ENCODE data around the gene CBARP. TPM values are rescaled to one million over a fixed set of nuclear protein-coding genes. Genes with fewer than 3 reads are reported as not detected.

Gene CBARP
- total RNA-seq, 1 donor from 2014 or later, result 0.73 TPM

GRCh38 chr19:1275260-1275975 lies 37.6 kb upstream of the CBARP start, which contains the start of gene FAM174C:
Gene FAM174C, plus strand, starts transcription at chr19:1275530. Its CDS starts 20 bp downstream, at chr19:1275550.
- DNase-seq (ENCODE audit: low spot score), result peak; percentile 98

DNA sequence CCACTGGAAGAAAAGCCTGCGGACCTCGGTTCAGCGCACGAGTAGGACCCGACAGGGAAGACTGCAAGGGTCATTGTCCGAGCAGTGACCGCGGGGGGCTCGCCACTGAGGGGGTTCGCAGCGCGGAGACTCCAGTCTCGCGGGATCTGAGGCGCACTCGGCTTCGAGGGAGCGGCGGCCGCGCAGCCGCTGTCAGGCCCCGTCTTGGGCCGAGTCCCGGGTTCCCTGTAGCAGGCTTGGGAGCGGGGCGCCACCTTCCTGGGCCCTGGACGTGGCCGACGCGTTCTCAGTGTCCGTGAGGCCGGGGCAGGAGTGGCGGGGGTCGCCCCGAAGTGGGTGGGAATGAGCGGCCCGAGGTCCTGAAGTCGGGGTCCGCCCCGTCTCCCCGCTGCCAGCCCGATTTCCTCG lies 37.1 kb upstream of the CBARP start:
- no peak for DNase-seq (ENCODE audit: low spot score)

GRCh38 chr19:1274081-1274851 lies 36.5 kb upstream of the CBARP start:
- DNase-seq (ENCODE audit: low spot score), result no peak

- DNase-seq (ENCODE audit: low spot score), result no peak
Measured at GRCh38 chr19:1273263-1274041, 35.6 kb upstream of the CBARP start.

DNA sequence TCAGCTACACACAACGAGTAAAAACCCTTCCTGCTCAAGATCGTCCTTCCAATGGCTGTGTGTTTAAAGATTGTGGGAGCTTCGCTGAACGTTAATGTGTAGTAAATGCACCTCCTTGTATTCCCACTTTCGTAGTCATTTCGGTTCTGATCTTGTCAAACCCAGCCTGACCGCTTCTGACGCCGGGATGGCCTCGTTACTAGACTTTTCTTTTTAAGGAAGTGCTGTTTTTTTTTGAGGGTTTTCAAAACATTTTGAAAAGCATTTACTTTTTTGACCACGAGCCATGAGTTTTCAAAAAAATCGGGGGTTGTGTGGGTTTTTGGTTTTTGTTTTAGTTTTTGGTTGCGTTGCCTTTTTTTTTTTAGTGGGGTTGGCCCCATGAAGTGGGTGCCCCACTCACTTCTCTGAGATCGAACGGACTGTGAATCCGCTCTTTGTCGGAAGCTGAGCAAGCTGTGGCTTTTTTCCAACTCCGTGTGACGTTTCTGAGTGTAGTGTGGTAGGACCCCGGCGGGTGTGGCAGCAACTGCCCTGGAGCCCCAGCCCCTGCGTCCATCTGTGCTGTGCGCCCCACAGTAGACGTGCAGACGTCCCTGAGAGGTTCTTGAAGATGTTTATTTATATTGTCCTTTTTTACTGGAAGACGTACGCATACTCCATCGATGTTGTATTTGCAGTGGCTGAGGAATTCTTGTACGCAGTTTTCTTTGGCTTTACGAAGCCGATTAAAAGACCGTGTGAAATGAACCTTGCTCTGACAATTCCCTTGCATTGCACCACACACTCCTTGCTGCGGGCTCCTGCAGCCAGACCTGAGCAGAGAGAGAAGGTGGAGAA lies 34.8 kb upstream of the CBARP start:
- DNase-seq (ENCODE audit: low spot score), result no peak

DNA sequence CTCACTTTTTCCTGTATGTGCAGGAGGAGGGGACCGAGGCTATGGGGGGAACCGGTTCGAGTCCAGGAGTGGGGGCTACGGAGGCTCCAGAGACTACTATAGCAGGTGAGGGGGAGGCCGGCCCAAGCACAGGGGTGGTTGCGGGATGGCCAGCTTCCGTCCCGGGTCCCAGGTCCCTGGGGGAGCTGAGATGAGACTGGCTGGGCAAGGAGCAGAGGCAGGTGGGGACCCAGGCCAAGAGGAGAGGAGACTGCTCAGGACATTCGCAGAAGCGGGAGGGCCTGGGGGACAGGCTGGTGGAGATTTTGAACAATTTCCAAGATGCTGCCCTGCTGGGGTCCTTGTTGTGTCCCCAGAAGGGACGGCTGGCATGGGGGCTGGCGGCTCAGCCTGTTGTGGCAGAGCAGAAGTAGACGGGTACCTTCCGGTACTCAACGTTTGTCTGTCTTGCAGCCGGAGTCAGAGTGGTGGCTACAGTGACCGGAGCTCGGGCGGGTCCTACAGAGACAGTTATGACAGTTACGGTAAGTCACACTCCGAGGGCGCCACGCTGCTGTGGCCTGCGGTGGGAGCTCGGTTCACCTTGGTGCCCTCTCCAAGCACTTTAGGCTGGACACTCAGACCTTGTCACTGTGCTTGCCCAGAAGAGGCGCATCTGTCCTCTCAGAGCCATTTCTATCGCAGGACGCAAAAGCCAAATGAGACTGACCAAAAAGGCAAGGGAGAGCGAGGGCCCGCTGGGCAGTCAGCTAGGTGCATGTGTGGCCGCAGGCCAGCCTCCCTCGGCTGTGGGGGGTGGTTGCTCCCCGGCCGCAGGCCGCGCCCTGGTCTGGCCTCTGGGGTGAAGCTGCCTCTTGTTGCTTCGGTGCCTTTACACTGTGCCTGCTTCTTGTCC lies 34.0 kb upstream of the CBARP start:
- no peak for DNase-seq (ENCODE audit: low spot score)

- no peak for DNase-seq (ENCODE audit: low spot score)
Measured at GRCh38 chr19:1270854-1271527, 33.2 kb upstream of the CBARP start.

DNA sequence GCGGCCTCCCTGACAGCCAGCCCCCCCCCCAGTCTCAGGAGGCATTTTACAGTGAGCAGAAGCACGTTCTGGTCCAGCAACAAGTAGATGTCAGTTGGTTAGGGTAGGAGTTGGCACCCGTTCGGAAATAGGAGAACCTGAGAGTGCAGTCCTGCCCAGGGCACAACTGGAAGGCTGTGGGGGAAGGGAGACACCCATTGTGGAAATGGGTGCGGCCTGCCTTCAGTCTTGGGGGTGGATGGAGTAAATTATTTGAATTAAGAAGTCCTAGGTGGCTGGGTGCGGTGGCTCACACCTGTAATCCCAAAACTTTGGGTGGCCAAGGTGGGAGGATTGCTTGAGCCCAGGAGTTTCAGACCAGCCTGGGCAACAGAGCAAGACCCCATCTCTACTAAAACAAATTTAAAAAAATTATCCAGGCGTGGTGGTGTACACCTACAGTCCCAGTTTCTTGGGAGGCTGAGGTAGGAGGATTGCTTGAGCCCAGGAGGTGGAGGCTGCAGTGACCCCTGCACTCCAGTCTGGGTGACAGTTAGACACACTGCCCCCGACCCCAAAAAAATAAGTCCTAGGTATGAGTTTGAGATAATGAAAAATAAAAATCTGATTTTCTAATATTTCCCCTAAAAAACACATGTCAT lies 32.5 kb upstream of the CBARP start:
- no peak for DNase-seq (ENCODE audit: low spot score)

DNA sequence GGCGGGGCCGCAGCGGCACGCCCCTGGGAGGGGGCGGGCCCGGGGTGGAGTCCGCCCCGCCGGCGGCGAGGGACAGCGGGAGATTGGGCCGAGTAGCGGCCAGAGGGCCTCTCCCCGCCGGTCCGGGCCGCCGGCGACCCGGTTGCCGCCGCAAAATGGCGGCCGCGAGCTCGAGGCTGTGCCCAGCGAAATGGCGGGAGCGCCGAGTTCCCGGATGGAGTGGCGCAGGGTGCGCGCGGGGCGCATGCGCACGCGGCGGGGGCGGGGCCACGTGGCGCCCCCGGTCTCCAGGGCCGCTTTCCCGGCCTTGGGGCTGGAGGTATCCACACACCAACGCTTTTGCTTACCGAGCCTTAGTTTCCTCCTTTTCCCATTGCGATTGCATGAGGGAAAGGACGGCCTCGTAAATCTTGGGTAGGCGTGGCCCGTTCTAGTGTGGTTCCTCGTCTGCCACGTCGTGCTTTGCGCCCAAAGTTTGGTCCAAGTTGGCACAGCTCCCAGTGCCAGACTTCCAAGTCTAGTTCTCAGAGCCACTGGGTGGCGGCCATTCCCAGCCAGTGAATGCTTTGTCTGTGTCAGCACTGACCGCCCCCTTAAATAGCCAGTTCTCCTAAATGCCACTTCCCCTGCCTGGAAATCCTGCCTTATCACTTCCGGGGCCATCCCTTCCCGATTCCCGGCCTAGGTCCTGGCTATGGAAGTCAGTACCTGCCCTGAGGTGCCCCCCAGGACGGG lies 31.8 kb upstream of the CBARP start:
- DNase-seq (ENCODE audit: low spot score), result peak; percentile 90

DNA sequence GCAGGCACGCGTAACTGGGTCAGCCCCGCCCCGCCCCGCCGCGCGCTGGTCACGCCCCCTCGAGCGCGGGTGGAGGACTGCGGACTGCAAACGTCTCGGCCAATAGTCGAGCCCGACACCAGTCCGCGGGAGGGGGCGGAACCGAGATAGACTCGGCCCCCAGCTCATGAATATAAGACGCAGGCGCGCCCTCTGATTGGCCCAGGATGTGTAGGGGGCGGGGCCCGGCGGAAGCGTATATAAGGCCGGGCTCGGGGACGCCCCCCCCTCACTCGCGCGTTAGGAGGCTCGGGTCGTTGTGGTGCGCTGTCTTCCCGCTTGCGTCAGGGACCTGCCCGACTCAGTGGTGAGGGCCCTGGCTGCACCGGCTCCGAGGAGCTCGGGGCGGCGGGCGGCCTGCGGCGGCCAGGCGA lies 31.3 kb upstream of the CBARP start, which contains the start of gene CIRBP:
TSS of gene CIRBP (plus strand) at position 268 of the 413 bp plus-strand sequence. CDS start 1,602 bp downstream, outside the sequence.
- DNase-seq (ENCODE audit: low spot score), result peak; percentile 100

DNA sequence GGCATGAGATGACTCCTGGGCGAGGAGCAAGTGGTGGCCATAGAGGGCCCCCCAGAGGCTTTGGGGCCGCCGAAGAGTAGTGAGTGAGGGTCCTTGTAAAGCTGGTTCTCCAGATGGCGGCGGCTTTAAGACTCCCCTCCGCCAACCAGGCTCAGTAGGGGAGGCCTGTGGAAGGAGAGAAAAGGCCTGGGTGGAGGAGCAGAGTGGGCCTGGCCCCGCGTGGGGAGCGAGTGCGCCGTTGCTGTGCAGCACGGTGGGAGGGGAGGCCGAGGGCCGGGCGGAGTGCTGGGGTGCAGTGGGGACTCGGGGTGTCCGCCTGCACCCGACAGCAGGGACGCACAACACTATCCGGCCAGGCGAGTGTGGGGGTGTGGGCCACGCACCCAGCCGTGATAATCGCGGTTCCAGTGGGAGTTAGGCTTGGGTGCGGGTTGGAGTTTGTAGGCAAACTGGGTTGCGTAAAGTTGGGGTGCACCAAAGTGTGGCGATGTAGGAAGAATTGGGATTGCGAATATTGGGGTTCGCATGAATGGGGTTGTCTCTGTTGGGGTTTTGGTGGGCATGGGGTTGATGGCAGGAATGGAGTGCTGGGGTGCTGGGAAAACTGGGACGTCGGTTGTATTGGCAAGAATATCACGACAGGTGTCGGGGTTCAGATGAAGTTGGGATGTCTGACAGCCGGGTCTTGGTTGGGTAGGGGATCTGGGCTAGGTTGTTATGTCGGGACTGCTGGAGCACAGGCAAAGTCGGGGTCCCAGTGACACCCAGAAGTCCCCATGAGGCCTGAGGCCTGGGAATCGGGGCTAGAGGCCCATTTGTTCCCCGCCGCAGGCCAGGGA lies 30.6 kb upstream of the CBARP start:
- DNase-seq (ENCODE audit: low spot score), result no peak

DNA sequence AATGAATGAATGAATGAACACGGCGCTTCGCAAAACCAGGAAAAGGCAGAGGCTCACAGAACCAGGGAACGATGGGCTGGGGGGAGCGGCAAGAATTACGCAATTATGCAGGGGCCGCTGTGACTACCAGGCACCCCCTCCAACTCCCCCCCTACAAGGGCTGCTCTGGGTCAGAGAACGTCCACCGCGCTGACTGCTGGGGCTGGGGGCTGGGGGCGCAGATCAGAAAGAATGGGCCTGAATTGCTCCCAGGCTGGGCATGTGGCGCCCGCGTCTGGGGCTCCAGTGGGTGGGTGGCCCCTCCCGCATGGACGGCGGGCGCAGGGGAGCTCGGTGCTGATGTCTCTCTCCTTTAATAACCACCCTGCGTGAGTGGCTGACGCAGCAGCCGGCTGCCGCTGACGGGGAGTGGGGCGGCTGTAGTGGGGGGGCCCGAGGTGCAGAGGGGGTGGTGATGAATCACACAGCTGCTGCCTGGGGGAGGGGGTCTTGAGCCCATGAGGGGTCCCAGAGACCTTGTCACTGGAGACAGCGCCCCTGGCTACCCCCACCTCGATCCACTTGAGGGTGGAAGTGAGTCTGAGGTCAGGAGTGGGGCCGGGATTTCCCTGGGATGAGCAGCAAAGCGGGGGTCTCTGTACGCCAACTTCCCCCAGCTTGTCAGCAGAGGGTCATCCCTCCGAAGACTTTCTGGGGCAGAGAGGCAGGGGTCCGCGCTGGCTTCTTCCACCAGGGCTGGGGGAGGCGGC lies 29.8 kb upstream of the CBARP start:
- peak; percentile 50 for DNase-seq (ENCODE audit: low spot score)

DNA sequence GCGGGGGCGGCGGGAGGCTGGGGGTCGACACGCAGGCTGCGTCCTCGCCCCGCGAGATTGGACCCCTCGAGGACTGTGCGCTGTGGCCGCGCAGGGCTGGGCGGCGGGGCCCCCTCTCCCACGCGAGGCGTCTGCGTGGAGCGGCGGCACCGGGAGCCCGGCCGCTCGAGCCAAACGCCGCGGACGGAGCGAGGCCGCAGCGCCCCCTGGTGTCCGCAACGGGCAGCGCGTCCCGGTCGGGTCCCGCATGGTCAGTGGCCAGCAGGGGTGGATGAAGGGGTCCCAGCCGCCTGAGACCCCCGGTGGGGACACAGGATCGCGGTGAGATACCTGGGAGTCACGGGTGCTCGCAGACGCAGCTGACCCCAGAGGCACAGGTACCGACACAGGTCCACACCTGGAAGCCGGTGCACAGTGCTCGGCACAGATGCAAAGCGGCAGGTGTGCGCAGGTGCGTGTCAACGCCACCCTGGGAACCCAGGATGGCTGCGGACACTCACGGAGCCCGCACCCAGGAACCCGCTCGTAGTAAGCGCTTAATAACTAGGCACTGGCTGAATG lies 29.2 kb upstream of the CBARP start:
- peak; percentile 82 for DNase-seq (ENCODE audit: low spot score)

GRCh38 chr19:1266129-1266915 lies 28.5 kb upstream of the CBARP start:
- peak; percentile 90 for DNase-seq (ENCODE audit: low spot score)

DNA sequence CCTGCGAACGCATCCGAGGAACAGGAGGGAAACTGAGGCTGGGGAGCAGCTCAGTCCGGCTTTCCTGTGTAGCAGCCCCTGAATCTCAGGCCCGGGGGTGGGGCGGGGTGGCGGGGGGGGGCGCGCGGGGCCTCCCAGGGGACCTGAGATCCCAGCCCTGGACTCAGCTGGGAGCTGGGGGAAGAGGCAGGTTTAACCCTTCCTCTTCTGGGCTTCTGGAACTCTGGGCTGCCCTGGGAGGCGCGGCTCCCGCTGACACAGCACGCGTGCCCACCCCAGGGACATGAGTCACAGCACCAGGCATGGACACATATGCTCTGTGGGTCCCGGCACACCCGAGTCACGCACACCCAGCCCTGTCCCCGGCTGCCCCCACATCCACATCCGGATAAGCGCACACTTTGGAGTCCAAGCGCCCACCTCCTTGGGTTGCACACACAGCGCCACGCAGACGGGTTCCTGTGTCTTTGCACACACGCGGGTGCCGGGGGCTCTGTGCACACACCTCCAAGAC lies 27.9 kb upstream of the CBARP start:
- DNase-seq (ENCODE audit: low spot score), result peak; percentile 79
